Testis (tissue), 2 donors: ENCODE results near the gene MET.
"Not testable (repeated sequence)": the region's sequence is repeated elsewhere in the genome, so short reads cannot be mapped to it uniquely, and the experiment has no call there.

Experiments used
- CTCF ChIP-seq, 3 experiments: fragments of 450-650 bp in 2 of 3; fragments of 200-600 bp in 1 of 3; sonication (generic) in 1 of 3; IDR thresholded peaks; one replicate each; pipeline ENCODE4 v1.5.1; 2016 to 2019; ENCODE audit warnings: antibody characterized with exemption in 3 of 3, mild to moderate bottlenecking in 2 of 3, moderate library complexity in 1 of 3
- POLR2A ChIP-seq: fragments of 450-650 bp; IDR thresholded peaks from one replicate; pipeline ENCODE4 v1.6.1; 2017; ENCODE audit warnings: antibody characterized with exemption, mild to moderate bottlenecking, moderate library complexity

DNA sequence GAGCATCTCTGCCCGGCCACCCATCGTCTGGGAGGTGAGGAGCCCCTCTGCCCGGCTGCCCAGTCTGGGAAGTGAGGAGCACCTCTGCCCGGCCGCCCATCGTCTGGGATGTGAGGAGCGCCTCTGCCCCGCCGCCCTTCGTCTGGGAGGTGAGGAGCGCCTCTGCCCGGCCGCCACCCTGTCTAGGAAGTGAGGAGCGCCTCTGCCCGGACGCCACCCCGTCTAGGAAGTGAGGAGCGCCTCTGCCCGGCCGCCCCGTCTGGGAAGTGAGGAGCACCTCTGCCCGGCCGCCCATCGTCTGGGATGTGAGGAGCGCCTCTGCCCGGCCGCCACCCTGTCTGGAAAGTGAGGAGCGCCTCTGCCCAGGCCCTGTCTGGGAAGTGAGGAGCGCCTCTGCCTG, 33.4 kb upstream of the MET start:
- TF ChIP-seq CTCF (IDR thresholded peaks at IDR 0.05); POLR2A: not testable (repeated sequence)
